HCT116 (cell line): Measurements from ENCODE around the gene EP400. TPM values are rescaled to one million over a fixed set of nuclear protein-coding genes. Genes with fewer than 3 reads are reported as not detected.

ENCODE experiments used
- ATAC-seq: fragments of 200-7000 bp; cut with Tn5 transposase; 2 replicates; pipeline ENCODE4 v1.9.1; 2020; ENCODE audit warnings: mild to moderate bottlenecking, moderate library complexity
- BruUV-seq: library from RNA; stranded (reverse); fragments of 400-500 nt; replicated peaks from 2 replicates; lab custom pipeline; 2021; lab: Mats Ljungman, UMichigan
- CTCF ChIA-PET: fragments of 300-600 bp; sonication (Branson Sonifier 250); formaldehyde crosslinking; loops from one replicate; lab custom pipeline; 2021; ENCODE audit warnings: antibody characterized with exemption; lab: Charles Lee
- POLR2A ChIA-PET: fragments of 300-600, 350-600 bp; sonication (Branson Sonifier 250); formaldehyde crosslinking; loops from one replicate; lab custom pipeline; 2021; ENCODE audit warnings: antibody characterized with exemption; lab: Charles Lee
- RAD21 ChIA-PET, 2 experiments: fragments of 300-600 bp; sonication (Branson Sonifier 250); formaldehyde crosslinking; loops; one replicate each; lab custom pipeline; 2023; ENCODE audit warnings: low total read pairs in 2 of 2; ENCODE audit not compliant: uncharacterized antibody in 2 of 2, unreplicated experiment in 2 of 2, low non-redundant PET in 1 of 2; lab: Charles Lee
- DNase-seq: peaks from one replicate; pipeline ENCODE4 v3.0.0-alpha.2; 2010; ENCODE audit warnings: low read depth, low spot score
- H2AFZ ChIP-seq: fragments of 200-600 bp; shearing (Covaris generic), sonication (generic); 2 replicates; pipeline ENCODE4 v1.6.1; 2017; ENCODE audit warnings: low read depth, mixed run types, mixed read lengths, antibody characterized with exemption, low read length; ENCODE audit not compliant: poor library complexity, severe bottlenecking
- H3K27ac ChIP-seq: 2 replicates; pipeline ENCODE4 v1.5.1; 2012; ENCODE audit warnings: low read depth, low read length
- H3K27me3 ChIP-seq: fragments of 200-600 bp; sonication (generic); 2 replicates; pipeline ENCODE4 v1.6.1; 2016; ENCODE audit warnings: mixed run types, low read length, mixed read lengths; ENCODE audit not compliant: insufficient read depth
- H3K36me3 ChIP-seq, 2 experiments: fragments of 200-500 bp in 1 of 2; fragments of 200-600 bp in 1 of 2; sonication (Bioruptor generic) in 1 of 2; sonication (generic) in 1 of 2; 2 replicates each; pipeline versions ENCODE4 v1.5.1 to v1.6.1; 2014 to 2016; ENCODE audit warnings: low read length in 2 of 2, inconsistent platforms in 1 of 2, mixed read lengths in 1 of 2, mixed run types in 1 of 2; ENCODE audit not compliant: insufficient read depth in 2 of 2, control insufficient read depth in 1 of 2
- H3K4me1 ChIP-seq, 2 experiments: fragments of 200-600 bp in 1 of 2; sonication (generic) in 1 of 2; 2 replicates each; pipeline versions ENCODE4 v1.5.1 to v1.6.1; 2012 to 2017; ENCODE audit warnings: low read length in 2 of 2, inconsistent platforms in 1 of 2, mild to moderate bottlenecking in 1 of 2, mixed read lengths in 1 of 2, mixed run types in 1 of 2, moderate library complexity in 1 of 2; ENCODE audit not compliant: insufficient read depth in 2 of 2, control insufficient read depth in 1 of 2
- H3K4me2 ChIP-seq: fragments of 200-600 bp; sonication (generic); 2 replicates; pipeline ENCODE4 v1.6.1; 2017; ENCODE audit warnings: mixed run types, low read length, mixed read lengths
- H3K4me3 ChIP-seq, 2 experiments: fragments of 200-600 bp in 1 of 2; sonication (generic) in 1 of 2; replicated peaks in 1 of 2; 2 replicates each; pipeline ENCODE4 v1.5.1; 2011 to 2016; ENCODE audit warnings: low read length in 2 of 2, control low read depth in 1 of 2, low read depth in 1 of 2, mild to moderate bottlenecking in 1 of 2, mixed read lengths in 1 of 2, mixed run types in 1 of 2
- H3K79me2 ChIP-seq: fragments of 200-600 bp; sonication (generic); 2 replicates; pipeline ENCODE4 v1.6.1; 2017; ENCODE audit warnings: mild to moderate bottlenecking, mixed run types, low read length, moderate library complexity, mixed read lengths; ENCODE audit not compliant: insufficient read depth
- H3K9ac ChIP-seq: fragments of 200-600 bp; sonication (generic); 2 replicates; pipeline ENCODE4 v1.6.1; 2016; ENCODE audit warnings: low read length, mixed read lengths
- H3K9me2 ChIP-seq: fragments of 200-600 bp; sonication (generic), shearing (Covaris generic); 2 replicates; pipeline ENCODE4 v1.6.1; 2017; ENCODE audit warnings: mixed run types, mild to moderate bottlenecking, moderate library complexity; ENCODE audit not compliant: insufficient read depth
- H3K9me3 ChIP-seq, 2 experiments: fragments of 200-500 bp in 1 of 2; fragments of 200-600 bp in 1 of 2; sonication (Bioruptor generic) in 1 of 2; sonication (generic) in 1 of 2; 2 replicates each; pipeline ENCODE4 v1.6.1; 2014 to 2017; ENCODE audit warnings: low read length in 2 of 2, mixed read lengths in 2 of 2, inconsistent platforms in 1 of 2, low read depth in 1 of 2, mild to moderate bottlenecking in 1 of 2, mixed run types in 1 of 2, moderate library complexity in 1 of 2; ENCODE audit not compliant: control insufficient read depth in 1 of 2, insufficient read depth in 1 of 2
- H4K20me1 ChIP-seq: fragments of 200-600 bp; sonication (generic), shearing (Covaris generic); 2 replicates; pipeline ENCODE4 v1.6.1; 2017; ENCODE audit warnings: mixed run types, mild to moderate bottlenecking, moderate library complexity; ENCODE audit not compliant: insufficient read depth
- CBX3 ChIP-seq: IDR thresholded peaks from 2 replicates; pipeline ENCODE4 v1.6.1; 2012; ENCODE audit warnings: low read depth
- EGR1 ChIP-seq: IDR thresholded peaks from 2 replicates; pipeline ENCODE4 v1.6.1; 2012; ENCODE audit warnings: low read depth
- ELF1 ChIP-seq: IDR thresholded peaks from 2 replicates; pipeline ENCODE4 v1.6.1; 2012; ENCODE audit warnings: low read depth, borderline replicate concordance
- EZH2 ChIP-seq: fragments of 200-600 bp; sonication (generic); IDR thresholded peaks from 2 replicates; pipeline ENCODE4 v1.6.1; 2017; ENCODE audit warnings: antibody characterized with exemption, mixed run types
- EZH2phosphoT487 ChIP-seq: fragments of 200-600 bp; IDR thresholded peaks from 2 replicates; pipeline ENCODE4 v1.6.1; 2018; ENCODE audit warnings: antibody characterized with exemption, borderline replicate concordance
- JUND ChIP-seq: IDR thresholded peaks from 2 replicates; pipeline ENCODE4 v1.6.1; 2012
- POLR2A ChIP-seq: IDR thresholded peaks from 2 replicates; pipeline ENCODE4 v1.7.0; 2011; ENCODE audit warnings: borderline replicate concordance; ENCODE audit not compliant: insufficient read depth, insufficient read length; ENCODE audit errors: extremely low read depth
- POLR2AphosphoS5 ChIP-seq: IDR thresholded peaks from 2 replicates; pipeline ENCODE4 v1.6.1; 2011; ENCODE audit warnings: mild to moderate bottlenecking, low read depth, low read length, moderate library complexity
- SIN3A ChIP-seq: IDR thresholded peaks from 2 replicates; pipeline ENCODE4 v1.6.1; 2012; ENCODE audit warnings: low read depth
- SP1 ChIP-seq: IDR thresholded peaks from 2 replicates; pipeline ENCODE4 v1.6.1; 2012; ENCODE audit warnings: low read depth
- SRF ChIP-seq: IDR thresholded peaks from 2 replicates; pipeline ENCODE4 v1.6.1; 2012; ENCODE audit warnings: low read depth
- TCF7L2 ChIP-seq: IDR thresholded peaks from 2 replicates; pipeline ENCODE4 v1.7.0; 2011; ENCODE audit warnings: borderline replicate concordance, inconsistent platforms; ENCODE audit not compliant: insufficient read depth, insufficient read length; ENCODE audit errors: extremely low read depth
- YY1 ChIP-seq: IDR thresholded peaks from 2 replicates; pipeline ENCODE4 v1.6.1; 2011; ENCODE audit warnings: low read length, low read depth, moderate library complexity, mild to moderate bottlenecking; ENCODE audit not compliant: insufficient replicate concordance; ENCODE audit errors: extremely low read depth
- ZFX ChIP-seq: fragments of 450-650 bp; IDR thresholded peaks from 2 replicates; pipeline ENCODE4 v1.6.1; 2017
- ZNF274 ChIP-seq: fragments of 200-500 bp; sonication (Bioruptor generic); IDR thresholded peaks from 2 replicates; pipeline ENCODE4 v1.6.1; 2014; ENCODE audit warnings: mild to moderate bottlenecking, low read depth, low read length, inconsistent platforms
- intact Hi-C: fragments of 100-400 bp; cut with micrococcal nuclease; formaldehyde crosslinking; loops from 2 replicates; pipeline ENCODE4 v1.10.0; 2022
- total RNA-seq: library from RNA; stranded (reverse); gene quantifications from one replicate; pipeline ENCODE4 v1.2.1, GENCODE V29; 2021; ENCODE audit not compliant: unreplicated experiment
- TF ChIP-seq, protein P1 (sequence below): IDR thresholded peaks from 2 replicates; pipeline ENCODE4 v1.6.1; 2011; ENCODE audit warnings: mild to moderate bottlenecking, low read length, moderate library complexity; ENCODE audit not compliant: insufficient replicate concordance; ENCODE audit errors: extremely low read depth
- TF ChIP-seq, protein P2 (sequence below): IDR thresholded peaks from 2 replicates; pipeline ENCODE4 v1.6.1; 2012
- TF ChIP-seq, protein P3 (sequence below), 3 experiments: fragments of 200-600 bp in 1 of 3; sonication (generic) in 1 of 3; IDR thresholded peaks in 2 of 3; conservative IDR thresholded peaks in 1 of 3; 2 replicates each; pipeline ENCODE4 v1.5.1; 2012 to 2017; ENCODE audit warnings: low read depth in 2 of 3, low read length in 2 of 3, antibody characterized with exemption in 1 of 3, borderline replicate concordance in 1 of 3, control low read depth in 1 of 3, mild to moderate bottlenecking in 1 of 3, mixed read lengths in 1 of 3, mixed run types in 1 of 3, moderate library complexity in 1 of 3; ENCODE audit not compliant: insufficient read depth in 1 of 3
- TF ChIP-seq, protein P4 (sequence below): IDR thresholded peaks from 2 replicates; pipeline ENCODE4 v1.6.1; 2012; ENCODE audit warnings: low read depth

EP400 gene
- total RNA-seq, 1 experiment from 2014 or later = 54.5 TPM

DNA sequence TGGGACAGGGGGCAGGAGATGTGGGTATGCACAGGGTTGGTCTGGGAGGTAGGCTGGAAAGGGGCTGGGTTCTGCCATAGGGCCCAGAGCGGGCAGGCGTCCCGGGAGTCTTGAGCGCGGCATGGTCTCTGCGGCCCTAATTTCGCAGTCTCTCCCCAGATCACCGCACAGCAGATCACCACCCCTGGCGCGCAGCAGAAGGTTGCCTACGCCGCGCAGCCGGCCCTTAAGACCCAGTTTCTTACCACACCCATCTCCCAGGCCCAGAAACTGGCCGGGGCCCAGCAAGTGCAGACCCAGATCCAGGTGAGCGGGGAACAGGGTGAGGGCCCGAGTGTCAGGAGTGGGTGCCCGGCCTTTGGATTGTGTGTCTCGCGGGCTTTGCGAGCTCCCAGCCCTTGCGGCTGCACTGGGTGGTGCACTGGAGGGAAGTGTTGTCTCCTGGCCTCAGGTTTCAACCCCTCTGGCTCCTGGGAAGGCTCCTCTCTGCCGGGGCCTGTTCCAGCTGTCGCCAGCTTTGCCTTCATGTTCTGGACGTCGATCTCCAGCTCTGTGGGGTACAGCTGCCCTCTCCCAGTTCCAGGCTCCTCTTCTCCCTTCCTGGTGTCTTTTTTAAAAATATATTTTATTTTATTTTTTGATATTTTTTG lies 119.7 kb downstream of the EP400 start:
- ChIA-PET RAD21 (no interaction called here), POLR2A (no interaction called here), CTCF (no interaction called here)
- no peaks in the 10 kb centered on the region; the same call in 1 of the 2 replicates for H3K79me2 ChIP-seq
- no TSS peak for BruUV-seq
- H3K4me1 ChIP-seq = no peaks in the 10 kb centered on the region
- H4K20me1 ChIP-seq = no peaks in the 10 kb centered on the region
- H2AFZ ChIP-seq = no peak overlapping the region
- no peak for DNase-seq
- H3K9me3 ChIP-seq = no peaks in the 10 kb centered on the region
- TF ChIP-seq SIN3A (no peak), EGR1 (no peak), YY1 (no peak), SP1 (no peak), EZH2 (no peak), SRF (no peak), CBX3 (no peak), TCF7L2 (no peak), ZNF274 (no peak), JUND (no peak), POLR2AphosphoS5 (no peak), EZH2phosphoT487 (no peak), ELF1 (no peak), POLR2A (no peak), ZFX (no peak)
- TF ChIP-seq, protein P1, sequence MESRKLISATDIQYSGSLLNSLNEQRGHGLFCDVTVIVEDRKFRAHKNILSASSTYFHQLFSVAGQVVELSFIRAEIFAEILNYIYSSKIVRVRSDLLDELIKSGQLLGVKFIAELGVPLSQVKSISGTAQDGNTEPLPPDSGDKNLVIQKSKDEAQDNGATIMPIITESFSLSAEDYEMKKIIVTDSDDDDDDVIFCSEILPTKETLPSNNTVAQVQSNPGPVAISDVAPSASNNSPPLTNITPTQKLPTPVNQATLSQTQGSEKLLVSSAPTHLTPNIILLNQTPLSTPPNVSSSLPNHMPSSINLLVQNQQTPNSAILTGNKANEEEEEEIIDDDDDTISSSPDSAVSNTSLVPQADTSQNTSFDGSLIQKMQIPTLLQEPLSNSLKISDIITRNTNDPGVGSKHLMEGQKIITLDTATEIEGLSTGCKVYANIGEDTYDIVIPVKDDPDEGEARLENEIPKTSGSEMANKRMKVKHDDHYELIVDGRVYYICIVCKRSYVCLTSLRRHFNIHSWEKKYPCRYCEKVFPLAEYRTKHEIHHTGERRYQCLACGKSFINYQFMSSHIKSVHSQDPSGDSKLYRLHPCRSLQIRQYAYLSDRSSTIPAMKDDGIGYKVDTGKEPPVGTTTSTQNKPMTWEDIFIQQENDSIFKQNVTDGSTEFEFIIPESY = no peak
- TF ChIP-seq, protein P2, sequence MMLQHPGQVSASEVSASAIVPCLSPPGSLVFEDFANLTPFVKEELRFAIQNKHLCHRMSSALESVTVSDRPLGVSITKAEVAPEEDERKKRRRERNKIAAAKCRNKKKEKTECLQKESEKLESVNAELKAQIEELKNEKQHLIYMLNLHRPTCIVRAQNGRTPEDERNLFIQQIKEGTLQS = no peak
- TF ChIP-seq, protein P3, sequence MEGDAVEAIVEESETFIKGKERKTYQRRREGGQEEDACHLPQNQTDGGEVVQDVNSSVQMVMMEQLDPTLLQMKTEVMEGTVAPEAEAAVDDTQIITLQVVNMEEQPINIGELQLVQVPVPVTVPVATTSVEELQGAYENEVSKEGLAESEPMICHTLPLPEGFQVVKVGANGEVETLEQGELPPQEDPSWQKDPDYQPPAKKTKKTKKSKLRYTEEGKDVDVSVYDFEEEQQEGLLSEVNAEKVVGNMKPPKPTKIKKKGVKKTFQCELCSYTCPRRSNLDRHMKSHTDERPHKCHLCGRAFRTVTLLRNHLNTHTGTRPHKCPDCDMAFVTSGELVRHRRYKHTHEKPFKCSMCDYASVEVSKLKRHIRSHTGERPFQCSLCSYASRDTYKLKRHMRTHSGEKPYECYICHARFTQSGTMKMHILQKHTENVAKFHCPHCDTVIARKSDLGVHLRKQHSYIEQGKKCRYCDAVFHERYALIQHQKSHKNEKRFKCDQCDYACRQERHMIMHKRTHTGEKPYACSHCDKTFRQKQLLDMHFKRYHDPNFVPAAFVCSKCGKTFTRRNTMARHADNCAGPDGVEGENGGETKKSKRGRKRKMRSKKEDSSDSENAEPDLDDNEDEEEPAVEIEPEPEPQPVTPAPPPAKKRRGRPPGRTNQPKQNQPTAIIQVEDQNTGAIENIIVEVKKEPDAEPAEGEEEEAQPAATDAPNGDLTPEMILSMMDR (IDR thresholded peaks at IDR 0.05 in 2 of 3, conservative IDR thresholded peaks at IDR 0.05 in 1 of 3; ENCODE audit: borderline replicate concordance in 1 of 3, insufficient read depth in 1 of 3, low read depth in 2 of 3, low read length in 2 of 3) = no peak
- TF ChIP-seq, protein P4, sequence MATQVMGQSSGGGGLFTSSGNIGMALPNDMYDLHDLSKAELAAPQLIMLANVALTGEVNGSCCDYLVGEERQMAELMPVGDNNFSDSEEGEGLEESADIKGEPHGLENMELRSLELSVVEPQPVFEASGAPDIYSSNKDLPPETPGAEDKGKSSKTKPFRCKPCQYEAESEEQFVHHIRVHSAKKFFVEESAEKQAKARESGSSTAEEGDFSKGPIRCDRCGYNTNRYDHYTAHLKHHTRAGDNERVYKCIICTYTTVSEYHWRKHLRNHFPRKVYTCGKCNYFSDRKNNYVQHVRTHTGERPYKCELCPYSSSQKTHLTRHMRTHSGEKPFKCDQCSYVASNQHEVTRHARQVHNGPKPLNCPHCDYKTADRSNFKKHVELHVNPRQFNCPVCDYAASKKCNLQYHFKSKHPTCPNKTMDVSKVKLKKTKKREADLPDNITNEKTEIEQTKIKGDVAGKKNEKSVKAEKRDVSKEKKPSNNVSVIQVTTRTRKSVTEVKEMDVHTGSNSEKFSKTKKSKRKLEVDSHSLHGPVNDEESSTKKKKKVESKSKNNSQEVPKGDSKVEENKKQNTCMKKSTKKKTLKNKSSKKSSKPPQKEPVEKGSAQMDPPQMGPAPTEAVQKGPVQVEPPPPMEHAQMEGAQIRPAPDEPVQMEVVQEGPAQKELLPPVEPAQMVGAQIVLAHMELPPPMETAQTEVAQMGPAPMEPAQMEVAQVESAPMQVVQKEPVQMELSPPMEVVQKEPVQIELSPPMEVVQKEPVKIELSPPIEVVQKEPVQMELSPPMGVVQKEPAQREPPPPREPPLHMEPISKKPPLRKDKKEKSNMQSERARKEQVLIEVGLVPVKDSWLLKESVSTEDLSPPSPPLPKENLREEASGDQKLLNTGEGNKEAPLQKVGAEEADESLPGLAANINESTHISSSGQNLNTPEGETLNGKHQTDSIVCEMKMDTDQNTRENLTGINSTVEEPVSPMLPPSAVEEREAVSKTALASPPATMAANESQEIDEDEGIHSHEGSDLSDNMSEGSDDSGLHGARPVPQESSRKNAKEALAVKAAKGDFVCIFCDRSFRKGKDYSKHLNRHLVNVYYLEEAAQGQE = no peak
- H3K27me3 ChIP-seq = no peaks in the 10 kb centered on the region
- no peak overlapping the region for H3K27ac ChIP-seq
- H3K9me2 ChIP-seq = no peaks in the 10 kb centered on the region
- ATAC-seq = no peak
- intact Hi-C loops = no loop called here
- H3K4me3 ChIP-seq = no peak overlapping the region
- H3K4me2 ChIP-seq = no peak overlapping the region
- no peak overlapping the region for H3K9ac ChIP-seq
- H3K36me3 ChIP-seq = peaks cover 12 to 20% of the 10 kb centered on the region in 2 experiments; a peak in 3 of 4 replicates
